Measurements from ENCODE around the gene ANKRD1.

GRCh38 chr10:90964781-90965465 is 44.0 kb upstream of the ANKRD1 start:
- TF ChIP-seq CTCF (IDR thresholded peaks at IDR 0.05 in 4 of 5, conservative IDR thresholded peaks at IDR 0.05 in 1 of 5): no peak
- TF ChIP-seq POLR2A (IDR thresholded peaks at IDR 0.05): no peak
